ENCODE measurements around the gene SLC47A1.
"Not testable (repeated sequence)": the region's sequence is repeated elsewhere in the genome, so short reads cannot be mapped to it uniquely, and the experiment has no call there.

The SLC47A1 gene

GRCh38 chr17:19520641-19521040 lies 13.0 kb upstream of the SLC47A1 start:
- no peak for DNase-seq (ENCODE audit: low read depth in 2 of 2)

GRCh38 chr17:19523690-19524089 lies 10.0 kb upstream of the SLC47A1 start:
- DNase-seq (ENCODE audit: low read depth in 2 of 2) = no peak

GRCh38 chr17:19526950-19527349 lies 6.7 kb upstream of the SLC47A1 start:
- not testable (repeated sequence) for DNase-seq (ENCODE audit: low read depth in 2 of 2)

GRCh38 chr17:19531780-19532501 lies 1.7 kb upstream of the SLC47A1 start:
- DNase-seq (ENCODE audit: low read depth in 2 of 2) = no peak

- no peak for DNase-seq (ENCODE audit: low read depth in 2 of 2)
Measured at GRCh38 chr17:19533036-19533717, 477 bp upstream of the SLC47A1 start.

- no peak for DNase-seq (ENCODE audit: low read depth in 2 of 2)
Measured at GRCh38 chr17:19534562-19535149, 1.0 kb downstream of the SLC47A1 start.

- DNase-seq (ENCODE audit: low read depth in 2 of 2) = no peak
Measured at GRCh38 chr17:19537111-19537510, 3.5 kb downstream of the SLC47A1 start.

GRCh38 chr17:19538095-19539039 lies 4.7 kb downstream of the SLC47A1 start:
- DNase-seq (ENCODE audit: low read depth in 2 of 2) = no peak

- DNase-seq (ENCODE audit: low read depth in 2 of 2) = no peak
Measured at GRCh38 chr17:19539040-19539399, 5.4 kb downstream of the SLC47A1 start.

- no peak for DNase-seq (ENCODE audit: low read depth in 2 of 2)
Measured at GRCh38 chr17:19539841-19540311, 6.2 kb downstream of the SLC47A1 start.

- no peak for DNase-seq (ENCODE audit: low read depth in 2 of 2)
Measured at GRCh38 chr17:19540706-19541370, 7.2 kb downstream of the SLC47A1 start.

GRCh38 chr17:19541445-19541844 lies 7.8 kb downstream of the SLC47A1 start:
- DNase-seq (ENCODE audit: low read depth in 2 of 2) = no peak

GRCh38 chr17:19542247-19542646 lies 8.6 kb downstream of the SLC47A1 start:
- DNase-seq (ENCODE audit: low read depth in 2 of 2) = no peak

GRCh38 chr17:19544366-19544765 lies 10.7 kb downstream of the SLC47A1 start:
- no peak for DNase-seq (ENCODE audit: low read depth in 2 of 2)

- no peak for DNase-seq (ENCODE audit: low read depth in 2 of 2)
Measured at GRCh38 chr17:19546289-19547065, 12.8 kb downstream of the SLC47A1 start.

- DNase-seq (ENCODE audit: low read depth in 2 of 2) = no peak
Measured at GRCh38 chr17:19549746-19550623, 16.3 kb downstream of the SLC47A1 start.

GRCh38 chr17:19551165-19551564 lies 17.5 kb downstream of the SLC47A1 start:
- DNase-seq (ENCODE audit: low read depth in 2 of 2) = no peak

- no peak for DNase-seq (ENCODE audit: low read depth in 2 of 2)
Measured at GRCh38 chr17:19551591-19552148, 18.0 kb downstream of the SLC47A1 start.

GRCh38 chr17:19553036-19553435 lies 19.4 kb downstream of the SLC47A1 start:
- no peak for DNase-seq (ENCODE audit: low read depth in 2 of 2)

Measured in stimulated activated CD4-positive, alpha-beta T cell treated with anti-CD3 and anti-CD28 coated beads, Interleukin-1b, Interleukin-23, amount 100 ng/mL, for 4 hours (primary cell).